GM04504 (cell line): ENCODE results near the gene ZNF175.

Source experiments
- DNase-seq: peaks from one replicate; pipeline ENCODE4 v3.0.0-alpha.2; 2012; ENCODE audit warnings: low read depth

ZNF175 gene

DNA sequence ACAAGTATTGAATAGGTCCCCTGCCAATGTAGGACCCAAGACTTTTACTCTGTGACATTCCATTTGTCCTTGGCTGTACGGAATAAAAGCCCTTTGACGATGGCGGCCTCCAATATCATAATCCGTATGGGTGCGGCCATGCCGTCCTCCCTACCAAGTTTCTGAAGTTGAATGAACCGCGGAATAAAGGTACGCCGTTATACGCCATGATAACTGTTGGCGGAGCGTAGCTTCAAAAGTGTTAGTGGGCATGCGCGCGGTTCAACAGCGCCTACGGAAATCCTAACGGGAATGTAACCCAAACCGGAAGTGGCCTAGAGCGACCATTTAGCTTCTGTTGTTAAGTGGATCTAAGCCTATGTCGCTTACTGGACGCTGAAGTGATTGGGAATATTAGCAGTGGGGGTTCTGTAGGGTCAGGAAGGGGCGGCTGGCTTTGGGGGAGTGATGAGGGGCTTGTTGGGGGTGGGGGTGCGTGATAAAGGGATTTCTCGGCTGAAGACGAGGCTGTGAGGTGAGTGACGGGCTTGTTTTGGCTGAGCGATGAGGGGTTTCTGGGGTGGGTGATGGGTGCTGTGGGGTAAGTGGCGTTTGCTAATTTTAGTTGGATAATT lies at the start of gene ZNF175:
ZNF175 (plus strand) TSS at position 322 of the 614 bp plus-strand sequence. CDS start 2,047 bp downstream, outside the sequence.
- peak; percentile 94 for DNase-seq

DNA sequence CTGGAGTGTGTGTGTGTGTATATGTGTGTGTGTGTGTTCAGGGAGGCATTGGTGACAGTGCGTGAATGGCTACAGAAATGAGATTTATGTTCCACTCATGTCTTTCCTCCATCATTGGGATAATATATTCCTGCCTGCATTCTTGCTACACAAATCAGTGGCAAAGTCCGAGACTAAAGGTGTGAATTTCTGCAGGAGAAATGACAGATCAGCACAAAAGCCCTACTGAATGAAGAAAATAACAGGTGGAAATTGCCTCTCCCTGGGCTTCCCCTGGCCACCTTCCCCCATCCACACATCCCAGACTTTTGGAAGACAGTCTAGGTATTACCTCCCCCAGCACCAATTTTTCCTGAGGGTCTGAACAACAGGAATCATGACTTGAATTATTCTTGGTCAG lies 49.7 kb upstream of the ZNF175 start:
- DNase-seq: no peak

DNA sequence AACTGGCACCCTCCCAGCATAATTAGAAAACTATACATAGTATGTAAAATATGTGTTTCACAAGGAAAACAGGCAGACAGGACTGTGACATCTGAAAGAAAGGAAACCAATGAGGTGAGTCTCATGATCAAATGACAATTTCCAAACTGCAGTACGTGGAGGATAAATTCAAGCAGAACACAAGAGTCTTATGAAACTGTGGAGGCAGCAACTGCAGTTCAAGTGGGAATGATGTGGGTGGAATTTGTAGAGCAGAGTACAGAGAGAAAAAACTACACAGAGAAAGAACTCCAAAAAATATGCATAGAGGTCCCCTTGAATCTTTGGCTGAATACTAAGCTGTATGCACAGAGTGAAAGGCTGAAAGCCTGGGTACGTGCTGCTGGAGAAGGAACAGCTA lies 49.3 kb upstream of the ZNF175 start:
- DNase-seq: no peak

GRCh38 chr19:51524666-51525264 lies 46.3 kb upstream of the ZNF175 start:
- no peak for DNase-seq

- DNase-seq: no peak
Observed at GRCh38 chr19:51525651-51526050, 45.4 kb upstream of the ZNF175 start.

DNA sequence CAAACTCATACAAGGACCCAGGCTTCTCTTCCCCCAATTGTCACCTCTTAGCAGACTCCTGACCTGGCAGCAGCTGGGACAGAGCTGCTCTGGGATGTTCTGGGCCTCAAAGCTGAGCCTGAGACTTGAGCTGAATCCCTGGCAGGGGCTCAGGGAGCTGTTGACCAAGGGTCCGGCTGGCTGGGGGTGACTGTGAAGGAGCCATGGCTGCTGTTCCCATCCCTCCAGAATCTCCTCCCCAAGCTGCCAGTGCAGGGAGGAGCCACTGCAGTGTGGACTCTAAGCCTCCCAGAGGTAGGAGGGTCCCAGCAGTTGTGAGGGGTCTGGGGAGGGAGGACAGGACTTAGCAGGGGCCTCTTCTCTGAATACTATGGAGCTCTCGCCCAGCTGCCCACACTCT lies 41.8 kb upstream of the ZNF175 start:
- DNase-seq: no peak

GRCh38 chr19:51530616-51531015 lies 40.5 kb upstream of the ZNF175 start:
- no peak for DNase-seq

DNA sequence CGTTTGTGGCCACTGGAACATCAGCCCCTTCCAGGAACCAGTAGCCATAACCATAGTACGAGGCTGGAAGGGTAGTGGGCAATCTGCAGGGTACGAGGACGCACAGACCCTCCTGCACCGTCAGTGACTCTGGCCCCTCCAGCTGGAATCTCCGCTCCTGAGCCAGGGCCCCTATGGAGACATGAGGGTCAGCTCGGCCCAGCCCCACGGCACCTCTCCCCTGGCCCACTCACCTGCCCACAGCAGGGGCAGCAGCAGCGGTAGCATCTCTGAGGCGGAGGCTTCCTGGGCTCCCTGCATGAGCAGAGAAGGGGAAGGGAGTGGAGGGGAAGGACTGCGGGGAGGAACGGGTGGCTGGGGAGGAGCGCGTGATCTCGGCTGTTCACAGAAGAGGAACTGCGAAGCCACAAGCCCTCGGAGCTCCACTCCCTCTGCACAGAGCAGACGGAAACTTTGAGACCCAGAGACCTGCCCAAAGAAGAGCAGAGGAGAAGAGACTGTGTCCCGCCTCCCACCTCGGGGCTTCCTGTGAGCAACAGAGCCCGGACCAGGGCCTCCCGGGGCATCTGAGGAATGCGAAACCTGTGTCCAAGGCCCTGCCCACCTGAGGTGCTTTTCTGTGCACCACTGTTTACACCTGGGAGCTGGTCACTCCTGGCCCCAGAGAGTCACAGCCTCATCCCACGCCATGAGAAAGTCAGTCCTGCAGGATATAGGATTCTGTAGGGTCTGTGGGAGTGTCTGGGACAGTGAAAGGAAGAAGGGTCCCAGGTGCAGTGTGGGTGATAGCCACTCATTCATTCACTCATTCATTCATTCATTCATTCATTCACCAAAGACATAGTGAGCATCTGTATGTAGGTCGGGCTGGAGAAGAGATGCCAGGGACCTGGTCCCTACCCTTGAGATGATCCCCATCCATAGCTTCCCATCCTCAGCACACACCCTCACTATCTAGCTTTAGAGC lies 39.5 kb upstream of the ZNF175 start, which contains the start of gene SIGLEC6:
SIGLEC6 (minus strand) TSS at position 322 of the 967 bp plus-strand sequence; CDS start at position 300, 22 bp downstream.
- no peak for DNase-seq

DNA sequence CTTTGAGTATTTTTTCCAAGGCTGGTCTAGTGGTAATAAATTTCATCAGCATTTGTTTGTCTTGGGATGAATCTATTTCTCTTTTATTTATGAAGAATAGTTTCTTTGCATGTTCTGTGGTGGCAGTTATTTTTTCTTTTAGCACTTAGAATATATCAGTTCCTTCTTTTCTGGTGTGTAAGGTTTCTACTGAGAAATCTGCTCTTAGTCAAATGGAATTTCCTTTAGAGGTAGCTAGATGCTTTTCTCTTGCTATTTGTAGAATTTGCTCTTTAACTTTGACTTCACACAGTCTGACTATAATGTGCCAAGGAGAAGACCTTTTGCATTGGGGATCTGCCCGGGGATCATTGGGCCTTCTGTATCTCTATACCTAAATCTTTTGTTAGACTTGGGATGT lies 35.5 kb upstream of the ZNF175 start:
- DNase-seq: no peak

DNA sequence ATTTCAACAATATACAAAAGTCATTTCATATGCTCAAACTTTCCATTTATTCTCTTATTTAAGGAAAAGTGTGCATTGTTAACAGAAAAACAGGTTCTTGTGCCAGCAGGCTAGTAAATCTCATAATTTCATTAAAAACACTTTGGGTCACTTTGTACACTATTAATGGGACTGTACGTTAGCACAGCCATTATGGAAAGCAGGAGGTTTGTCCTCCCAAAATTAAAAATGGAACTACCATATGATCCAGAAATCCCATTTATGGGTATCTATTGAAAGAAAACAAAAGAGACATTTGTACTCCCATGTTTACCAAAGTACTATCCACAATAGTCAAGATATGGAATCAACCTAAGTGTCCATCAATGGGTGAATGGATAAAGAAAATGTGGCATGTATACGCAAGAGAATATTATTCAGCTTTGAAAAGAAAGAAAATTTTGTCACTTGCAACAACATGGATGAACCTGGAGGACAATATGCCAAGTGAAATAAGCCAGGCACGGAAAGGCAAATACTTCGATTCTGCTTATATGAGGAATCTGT lies 31.2 kb upstream of the ZNF175 start:
- DNase-seq: no peak

DNA sequence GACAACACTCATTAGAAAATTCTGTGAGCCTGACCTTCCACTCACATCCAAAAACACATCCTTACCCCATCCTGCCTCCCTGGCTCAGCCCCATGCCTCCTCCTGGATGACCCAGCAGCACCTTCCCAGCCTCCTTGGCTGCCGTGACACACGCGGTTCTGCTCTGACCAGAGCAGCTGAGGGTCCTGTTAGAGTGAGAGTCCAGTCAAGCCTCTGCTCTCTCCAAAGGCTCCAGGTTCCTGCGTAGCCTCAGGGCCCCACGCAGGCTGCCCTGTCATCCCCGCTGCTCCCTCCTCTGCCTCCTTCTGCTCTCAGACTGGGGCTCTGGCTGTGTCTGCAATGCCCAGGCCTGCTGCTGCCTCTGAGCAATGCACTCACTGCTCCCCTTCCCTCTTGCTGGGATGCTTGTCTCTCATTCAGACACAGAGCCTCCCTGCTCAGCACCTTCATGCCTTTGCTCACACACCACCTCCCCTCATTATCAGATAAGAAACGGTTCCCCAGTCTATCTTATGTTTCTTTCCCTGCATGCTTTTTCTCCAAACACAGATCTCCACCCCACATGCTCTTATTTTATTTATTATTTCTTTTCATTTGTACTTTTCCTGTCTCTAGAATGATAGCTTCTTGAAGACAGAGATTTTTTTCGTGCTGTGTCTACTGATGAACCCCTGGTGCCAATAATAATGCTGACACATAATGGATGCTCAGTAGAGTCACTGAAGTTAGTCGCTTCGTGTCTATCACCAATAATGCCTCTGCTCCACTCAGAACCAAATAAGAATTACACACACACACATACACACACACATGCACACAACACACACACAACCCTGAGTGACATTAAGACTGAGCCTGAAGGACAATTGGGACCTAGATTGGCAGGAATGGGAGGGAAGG lies 29.4 kb upstream of the ZNF175 start:
- DNase-seq: no peak

DNA sequence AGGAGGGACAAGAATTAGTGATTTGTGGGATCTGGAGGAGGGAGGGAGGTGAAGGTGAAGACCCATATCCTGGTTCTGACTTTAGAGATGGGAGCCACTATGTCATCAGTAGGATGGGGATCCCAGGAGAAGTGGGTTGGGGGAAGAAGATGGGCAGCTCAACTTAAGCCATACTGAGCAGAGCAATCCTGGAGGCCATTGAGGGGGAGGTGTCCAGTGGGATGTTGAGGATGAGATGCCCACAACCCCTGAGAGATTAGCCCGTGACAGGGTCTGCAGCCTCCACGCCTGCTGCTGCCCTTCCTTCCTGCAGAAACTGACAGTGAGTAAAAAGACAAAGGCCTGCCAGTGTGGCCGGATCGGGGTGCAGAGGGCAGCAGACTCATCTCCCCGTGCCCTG lies 28.4 kb upstream of the ZNF175 start:
- no peak for DNase-seq

DNA sequence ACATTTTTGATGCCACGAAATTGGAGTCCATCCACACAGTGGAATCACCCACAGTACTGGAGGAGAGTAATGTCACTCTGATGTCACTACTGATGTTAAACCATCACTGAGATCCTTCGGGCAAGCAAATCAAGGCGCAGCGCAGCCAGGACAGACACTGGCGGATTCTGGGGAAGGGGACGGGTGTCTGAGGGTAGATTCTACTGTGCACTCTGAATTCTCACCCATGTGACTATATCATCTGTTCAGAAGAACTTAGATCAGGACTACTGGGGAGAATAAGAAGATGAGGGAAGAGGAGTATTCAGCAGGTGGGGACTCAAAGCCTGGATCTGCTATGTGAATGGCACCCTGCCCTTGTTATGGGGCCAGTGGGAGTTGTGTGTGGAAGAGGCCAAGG lies 27.0 kb upstream of the ZNF175 start:
- no peak for DNase-seq

GRCh38 chr19:51546107-51546649 lies 24.9 kb upstream of the ZNF175 start:
- DNase-seq: no peak

- no peak for DNase-seq
Observed at GRCh38 chr19:51546650-51547396, 24.3 kb upstream of the ZNF175 start.

DNA sequence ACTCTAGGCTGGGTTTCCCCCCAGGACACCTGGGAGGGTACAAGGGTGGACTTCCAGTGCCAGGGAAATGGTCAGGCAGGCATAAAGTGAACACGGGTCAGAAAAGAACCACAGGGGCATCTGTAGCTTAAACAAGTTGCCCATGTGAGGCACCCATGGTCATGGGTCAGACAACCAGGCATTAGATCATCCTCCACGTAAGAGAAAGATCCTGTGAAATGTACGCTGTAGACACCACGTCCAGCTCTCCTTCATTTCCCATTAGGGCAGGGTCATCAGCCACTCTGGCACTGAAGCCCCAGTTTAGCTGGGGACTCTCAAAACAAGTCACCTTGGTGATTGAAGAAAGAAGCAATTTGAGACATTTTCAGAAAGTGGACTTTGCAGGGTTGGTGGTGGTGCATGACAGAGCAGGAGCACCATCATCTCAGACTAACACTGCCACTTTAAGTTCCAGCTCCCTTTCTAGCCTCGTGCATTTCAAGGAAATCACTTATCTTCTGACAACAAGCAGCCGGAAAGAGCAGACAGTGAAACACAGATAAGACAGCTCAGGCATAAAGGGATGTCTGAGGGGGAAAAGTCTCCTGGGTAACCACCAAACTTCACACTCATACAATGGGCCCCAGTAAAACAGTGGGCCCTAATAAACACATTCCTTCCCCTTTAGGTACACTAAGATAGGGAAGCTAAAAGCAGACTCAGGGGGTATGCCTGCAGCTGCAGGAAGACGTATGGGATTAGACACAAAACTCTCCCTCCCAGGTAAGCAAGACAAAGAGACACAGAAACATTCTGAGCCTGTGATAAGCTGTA lies 23.5 kb upstream of the ZNF175 start:
- no peak for DNase-seq

- no peak for DNase-seq
Observed at GRCh38 chr19:51548213-51548651, 22.9 kb upstream of the ZNF175 start.

- DNase-seq: no peak
Observed at GRCh38 chr19:51548891-51549305, 22.2 kb upstream of the ZNF175 start.

- DNase-seq: no peak
Observed at GRCh38 chr19:51549533-51550324, 21.4 kb upstream of the ZNF175 start.
